Activated CD4-positive, alpha-beta T cell treated with anti-CD3 and anti-CD28 coated beads for 24 hours (primary cell): Measurements from ENCODE around the gene MAPK6.

Experiments used
- DNase-seq, 2 donors: peaks; one replicate each; pipeline ENCODE4 v3.0.0-alpha.2; 2020; ENCODE audit warnings: low read depth in 2 of 2

Gene MAPK6

GRCh38 chr15:52010633-52011595 is 8.1 kb upstream of the MAPK6 start:
- peak; percentile 44 to 63 for DNase-seq

DNA sequence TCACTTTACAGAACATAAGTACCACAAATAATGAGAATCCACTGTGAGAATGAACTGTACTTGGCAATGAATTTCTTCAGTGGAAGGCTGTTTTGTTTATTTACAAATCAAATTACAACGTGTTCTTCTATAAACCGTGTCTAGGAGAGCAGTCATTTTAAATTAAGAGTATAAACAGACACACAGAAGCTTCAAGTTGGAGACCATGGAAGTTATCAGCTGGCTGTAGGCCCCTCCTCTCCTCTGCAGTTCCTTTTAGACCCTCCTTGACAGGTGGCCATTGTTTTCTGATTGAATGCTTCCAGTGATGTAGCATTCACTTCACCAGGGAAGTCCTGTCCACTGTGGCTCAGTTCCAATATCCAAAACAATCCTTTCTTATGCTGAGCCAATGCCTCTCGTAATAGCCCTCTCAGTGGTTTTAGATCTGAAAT is 7.3 kb upstream of the MAPK6 start:
- DNase-seq: no peak

DNA sequence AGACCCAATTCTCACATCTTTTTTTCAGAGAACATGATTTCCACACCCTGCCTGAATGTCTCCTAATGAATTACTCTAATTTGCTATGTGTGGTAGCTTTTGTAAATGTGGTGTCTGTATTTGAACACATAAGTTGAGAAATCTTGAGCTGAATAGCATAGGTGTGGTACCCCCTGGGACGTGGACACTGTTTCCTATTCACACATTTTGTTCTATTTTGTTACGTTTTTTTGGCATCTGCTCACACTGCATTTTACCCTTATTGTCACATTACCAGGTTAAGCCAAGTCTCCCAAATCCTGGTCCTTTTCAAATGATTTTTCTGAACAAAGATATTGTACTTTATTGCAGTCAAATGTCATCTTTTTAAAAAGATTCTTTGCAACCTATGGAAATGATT is 6.8 kb upstream of the MAPK6 start:
- DNase-seq: no peak

- no peak for DNase-seq
Measured at GRCh38 chr15:52013151-52013791, 5.7 kb upstream of the MAPK6 start.

- no peak for DNase-seq
Measured at GRCh38 chr15:52014616-52015015, 4.4 kb upstream of the MAPK6 start.

DNA sequence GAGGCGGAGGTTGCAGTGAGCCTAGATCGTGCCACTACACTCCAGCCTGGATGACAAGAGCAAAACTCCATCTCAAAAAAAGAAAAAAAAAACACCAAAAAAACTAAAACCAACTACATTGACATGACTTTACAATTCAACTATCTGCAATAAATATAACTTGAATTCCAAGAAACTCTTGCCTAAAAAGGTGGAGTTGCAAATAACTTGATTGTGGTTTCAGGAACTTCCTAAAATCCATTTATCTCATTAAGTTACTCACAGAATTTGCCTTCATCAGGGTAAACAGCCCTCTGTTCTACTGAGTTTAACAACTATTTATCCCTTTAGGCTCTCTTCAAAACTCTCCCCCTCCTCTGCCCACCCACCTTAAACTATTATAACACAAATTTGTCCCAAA is 2.7 kb upstream of the MAPK6 start:
- DNase-seq: no peak

DNA sequence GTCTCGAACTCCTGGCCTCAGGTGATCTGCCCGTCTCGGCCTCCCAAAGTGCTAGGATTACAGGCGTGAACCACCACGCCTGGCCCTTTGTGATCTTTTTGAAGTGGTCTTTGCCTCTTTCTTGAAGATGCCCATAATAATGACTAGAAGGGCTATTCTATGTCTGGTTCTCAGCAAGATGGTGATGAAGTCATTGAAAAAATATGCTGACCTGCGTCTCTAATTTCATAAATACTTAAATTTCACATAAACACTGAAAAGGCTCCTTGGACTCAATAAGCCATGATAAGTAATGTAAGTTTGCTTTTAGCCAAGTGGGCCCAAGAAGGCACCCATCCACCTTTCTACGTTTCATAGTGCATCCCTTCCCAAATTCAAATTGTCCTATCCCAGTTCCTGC is 775 bp upstream of the MAPK6 start:
- DNase-seq: no peak

- DNase-seq: peak; percentile 44 to 46
Measured at GRCh38 chr15:52019394-52020220, 588 bp downstream of the MAPK6 start.

- no peak for DNase-seq
Measured at GRCh38 chr15:52020221-52021085, 1.4 kb downstream of the MAPK6 start.

DNA sequence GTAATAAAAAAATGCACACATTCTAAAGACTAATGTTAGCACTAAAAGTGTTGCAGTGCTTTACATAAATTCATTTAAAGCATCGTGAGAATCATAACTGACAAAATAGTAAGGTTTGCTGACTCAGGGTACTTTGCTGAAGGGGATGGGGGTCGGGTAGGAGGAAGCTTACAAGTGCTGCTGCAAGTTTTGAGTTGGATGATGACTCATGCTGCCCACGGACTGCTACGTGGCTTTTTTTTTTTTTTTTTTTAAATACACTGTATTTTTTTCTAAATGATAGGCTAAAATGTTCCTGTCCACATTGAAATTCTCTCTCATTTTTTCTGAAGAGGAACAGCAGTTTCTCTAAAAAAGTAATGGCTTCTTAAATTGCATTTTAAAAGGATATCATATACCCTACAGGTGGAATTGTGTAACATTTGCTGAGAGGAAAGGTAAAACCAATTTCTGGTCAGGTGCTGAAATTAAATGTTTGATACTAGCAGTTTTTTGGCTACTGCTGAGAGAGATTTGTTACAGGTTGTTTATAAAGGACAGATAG is 2.2 kb downstream of the MAPK6 start:
- peak; percentile 35 to 58 for DNase-seq

- no peak for DNase-seq
Measured at GRCh38 chr15:52021892-52022540, 3.0 kb downstream of the MAPK6 start.

DNA sequence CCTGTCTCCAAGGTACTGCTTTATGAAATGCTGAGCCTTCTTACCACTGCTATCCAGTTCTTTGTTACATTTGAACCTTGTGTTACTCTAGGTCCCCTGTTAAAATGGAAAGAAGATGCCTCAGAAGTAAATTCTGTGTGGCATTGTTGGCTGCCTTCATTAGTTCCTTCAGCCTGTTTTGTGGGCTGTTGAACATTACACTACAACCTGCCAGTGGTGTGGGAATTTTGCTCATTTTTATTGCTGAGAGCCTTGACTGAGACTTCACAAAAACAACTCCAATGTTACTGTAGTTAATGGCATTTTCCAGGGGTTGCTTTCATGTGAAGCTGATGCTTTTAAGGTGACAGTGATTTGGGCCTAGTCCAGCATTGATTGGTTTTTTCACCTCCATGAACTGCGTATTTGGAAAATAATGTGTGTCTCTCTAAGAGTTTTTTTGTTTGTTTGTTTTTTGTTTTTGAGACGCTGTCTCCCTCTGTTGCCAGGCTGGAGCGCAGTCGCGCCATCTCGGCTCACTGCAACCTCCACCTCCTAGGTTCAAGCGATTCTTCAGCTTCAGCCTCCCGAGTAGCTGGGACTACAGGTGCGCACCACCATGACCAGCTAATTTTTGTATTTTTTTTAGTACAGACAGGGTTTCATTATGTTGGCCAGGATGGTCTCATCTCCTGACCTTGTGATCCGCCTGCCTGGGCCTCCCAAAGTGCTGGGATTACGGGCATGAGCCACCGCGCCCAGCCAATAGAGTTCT is 4.3 kb downstream of the MAPK6 start:
- DNase-seq: no peak

DNA sequence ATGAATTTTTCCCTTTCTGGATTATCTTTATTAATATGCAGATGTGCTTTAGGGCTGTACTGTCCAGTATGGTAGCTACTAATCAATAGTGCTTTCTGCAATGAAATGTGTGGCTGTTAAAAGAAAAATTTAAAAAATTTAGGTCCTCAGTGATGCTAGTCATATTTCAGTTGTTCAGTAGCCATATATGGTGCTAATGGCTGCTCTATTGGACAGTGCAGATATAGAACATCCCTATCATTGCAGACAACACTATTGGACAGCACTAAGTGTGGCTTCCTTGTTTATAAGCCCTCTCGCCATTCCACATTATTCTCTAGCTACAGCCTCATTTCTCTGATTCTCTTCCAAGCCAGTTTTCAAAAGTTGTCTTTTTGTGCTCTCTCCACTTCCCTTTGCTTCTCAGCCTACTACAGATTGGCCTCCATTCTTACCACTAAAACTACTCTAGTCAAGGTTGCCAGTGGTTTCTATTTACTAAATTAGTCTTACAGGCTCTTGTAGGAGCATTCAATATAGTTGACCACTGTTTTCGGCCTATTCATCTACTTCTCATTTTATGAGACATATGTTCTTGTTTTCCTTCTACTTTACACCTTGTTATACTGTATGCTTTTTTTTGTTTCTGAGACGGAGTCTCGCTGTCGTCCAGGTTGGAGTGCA is 9.5 kb downstream of the MAPK6 start:
- DNase-seq: no peak

DNA sequence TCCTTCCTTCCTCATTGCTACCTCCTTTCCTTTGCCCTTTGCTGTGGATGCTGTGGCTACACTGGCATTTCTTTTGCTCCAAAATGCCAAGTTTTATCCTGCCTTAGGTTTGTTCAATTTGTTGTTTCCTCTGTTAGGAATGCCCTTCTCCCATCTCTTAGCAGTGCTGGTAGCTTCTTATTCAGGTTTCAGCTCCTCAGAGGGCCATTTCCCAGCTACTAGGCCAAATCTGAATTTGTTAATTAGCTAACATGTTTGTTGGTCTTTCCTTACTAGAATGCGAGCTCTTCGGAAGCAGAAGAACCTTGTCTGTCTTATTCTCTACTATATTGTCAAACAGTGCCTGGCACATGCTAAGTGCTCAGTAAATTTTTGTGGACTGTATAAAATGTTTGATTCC is 11.0 kb downstream of the MAPK6 start:
- DNase-seq: no peak

DNA sequence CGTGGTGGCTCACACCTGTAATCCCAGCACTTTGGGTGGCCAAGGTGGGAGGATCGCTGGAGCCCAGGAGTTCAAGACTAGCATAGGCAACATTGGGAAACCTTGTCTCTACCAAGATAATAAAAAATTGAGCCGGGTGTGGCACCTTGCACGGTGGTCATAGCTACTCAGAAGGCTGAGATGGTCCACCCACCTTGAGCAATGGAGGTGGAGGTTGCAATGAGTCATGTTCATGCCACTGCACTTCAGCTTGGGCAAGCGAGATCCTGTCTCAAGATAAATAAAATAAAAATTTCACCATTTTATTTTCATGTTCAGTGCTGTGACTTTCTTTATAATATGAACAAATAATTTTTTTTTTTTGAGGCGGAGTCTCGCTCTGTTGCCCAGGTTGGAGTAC is 12.5 kb downstream of the MAPK6 start:
- DNase-seq: no peak

DNA sequence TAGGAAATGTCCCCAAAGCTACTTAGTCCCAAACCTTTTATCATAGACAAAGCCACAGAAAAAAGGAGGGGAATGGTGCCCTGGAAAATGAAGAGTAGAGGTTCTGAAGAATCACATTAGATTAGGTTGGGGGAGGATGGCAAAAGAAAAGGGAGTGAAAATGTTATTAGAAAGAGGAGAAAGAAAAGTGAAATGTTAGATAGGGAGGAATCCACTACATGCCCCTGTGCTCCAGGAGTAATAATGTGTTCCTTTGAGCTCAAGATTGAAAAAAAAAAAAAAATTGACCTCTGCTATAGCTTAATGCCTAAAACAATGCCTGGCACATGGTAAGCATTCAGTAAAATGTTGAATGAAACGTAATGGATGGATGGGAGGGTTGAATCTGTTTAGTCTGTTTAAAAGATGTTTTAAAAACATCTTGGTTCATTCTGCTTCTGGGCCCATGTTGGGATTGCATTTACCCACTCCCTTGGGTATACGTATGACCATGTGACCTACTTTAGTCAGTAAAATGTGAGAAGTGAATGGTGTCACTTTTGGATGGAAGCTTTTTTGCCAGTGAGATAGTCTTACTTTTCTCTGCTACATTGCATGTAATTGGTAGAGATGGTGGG is 19.0 kb downstream of the MAPK6 start:
- no peak for DNase-seq

- no peak for DNase-seq
Measured at GRCh38 chr15:52039925-52040781, 21.1 kb downstream of the MAPK6 start.
